Mesothelial cell of epicardium (in vitro differentiated cells): Measurements from ENCODE around the gene LBH. TPM values are rescaled to one million over a fixed set of nuclear protein-coding genes. Genes with fewer than 3 reads are reported as not detected.

Experiments used
- DNase-seq, 2 experiments: peaks; one replicate each; pipeline ENCODE4 v3.0.0; 2021; ENCODE audit warnings: low spot score in 2 of 2; ENCODE audit not compliant: unreplicated experiment in 2 of 2
- H3K27ac Mint-ChIP-seq: 2 replicates; pipeline ENCODE4 v1.8.0; 2021; ENCODE audit warnings: mixed read lengths
- H3K27me3 Mint-ChIP-seq: 2 replicates; pipeline ENCODE4 v1.8.0; 2021; ENCODE audit warnings: low read depth, mixed read lengths
- H3K36me3 Mint-ChIP-seq: 2 replicates; pipeline ENCODE4 v1.8.0; 2021; ENCODE audit warnings: mixed read lengths
- H3K4me1 Mint-ChIP-seq: 2 replicates; pipeline ENCODE4 v1.8.0; 2021; ENCODE audit warnings: mixed read lengths
- H3K4me3 Mint-ChIP-seq: 2 replicates; pipeline ENCODE4 v1.8.0; 2021; ENCODE audit warnings: mild to moderate bottlenecking, moderate library complexity, mixed read lengths
- H3K9me3 Mint-ChIP-seq: 2 replicates; pipeline ENCODE4 v1.8.0; 2021; ENCODE audit warnings: mixed read lengths
- CTCF ChIP-seq: fragments of 200-600 bp; sonication (generic); IDR thresholded peaks from one replicate; pipeline ENCODE4 v1.5.0; 2021; ENCODE audit warnings: antibody characterized with exemption; ENCODE audit not compliant: unreplicated experiment
- total RNA-seq: library from RNA; stranded (reverse); gene quantifications from 3 replicates; pipeline ENCODE4 v1.2.1, GENCODE V29; 2021

The LBH gene
- total RNA-seq, 1 donor from 2014 or later = 44.5 TPM

GRCh38 chr2:30221531-30221930, 9.8 kb upstream of the LBH start:
- no peak overlapping the region for H3K27ac Mint-ChIP-seq
- TF ChIP-seq CTCF = no peak
- peaks cover 5% of the 10 kb centered on the region for H3K27me3 Mint-ChIP-seq
- peaks cover 37% of the 10 kb centered on the region for H3K4me1 Mint-ChIP-seq
- H3K36me3 Mint-ChIP-seq = no peaks in the 10 kb centered on the region
- H3K4me3 Mint-ChIP-seq = no peak overlapping the region
- H3K9me3 Mint-ChIP-seq = no peaks in the 10 kb centered on the region
- no peak for DNase-seq

GRCh38 chr2:30222031-30222430, 9.3 kb upstream of the LBH start:
- H3K4me1 Mint-ChIP-seq = peaks cover 39% of the 10 kb centered on the region
- H3K27ac Mint-ChIP-seq = no peak overlapping the region
- no peaks in the 10 kb centered on the region for H3K36me3 Mint-ChIP-seq
- no peak for DNase-seq
- H3K9me3 Mint-ChIP-seq = no peaks in the 10 kb centered on the region
- H3K27me3 Mint-ChIP-seq = peaks cover 5% of the 10 kb centered on the region
- H3K4me3 Mint-ChIP-seq = no peak overlapping the region
- TF ChIP-seq CTCF = no peak

- H3K36me3 Mint-ChIP-seq = no peaks in the 10 kb centered on the region
- peaks cover 31% of the 10 kb centered on the region for H3K4me1 Mint-ChIP-seq
- no peaks in the 10 kb centered on the region for H3K9me3 Mint-ChIP-seq
- no peak overlapping the region for H3K27ac Mint-ChIP-seq
- H3K27me3 Mint-ChIP-seq = peaks cover 5% of the 10 kb centered on the region
- DNase-seq = no peak
- H3K4me3 Mint-ChIP-seq = no peak overlapping the region
- no peak for TF ChIP-seq CTCF
Observed at GRCh38 chr2:30222636-30223360, 8.5 kb upstream of the LBH start.

GRCh38 chr2:30223413-30223874, 7.9 kb upstream of the LBH start:
- H3K27me3 Mint-ChIP-seq = peaks cover 10% of the 10 kb centered on the region
- H3K4me3 Mint-ChIP-seq = no peak overlapping the region
- peaks cover 26% of the 10 kb centered on the region for H3K4me1 Mint-ChIP-seq
- no peak overlapping the region for H3K27ac Mint-ChIP-seq
- no peaks in the 10 kb centered on the region for H3K36me3 Mint-ChIP-seq
- TF ChIP-seq CTCF = no peak
- no peak for DNase-seq
- H3K9me3 Mint-ChIP-seq = no peaks in the 10 kb centered on the region

GRCh38 chr2:30224151-30224550, 7.2 kb upstream of the LBH start:
- H3K9me3 Mint-ChIP-seq = no peaks in the 10 kb centered on the region
- no peaks in the 10 kb centered on the region for H3K36me3 Mint-ChIP-seq
- H3K27ac Mint-ChIP-seq = no peak overlapping the region
- H3K4me3 Mint-ChIP-seq = no peak overlapping the region
- H3K27me3 Mint-ChIP-seq = peaks cover 10% of the 10 kb centered on the region
- DNase-seq = no peak
- H3K4me1 Mint-ChIP-seq = peaks cover 21% of the 10 kb centered on the region
- TF ChIP-seq CTCF = no peak
